Hepatocyte (in vitro differentiated cells): ENCODE results near the gene ZDHHC11B. TPM values are rescaled to one million over a fixed set of nuclear protein-coding genes. Genes with fewer than 3 reads are reported as not detected.
"Not testable (repeated sequence)": the region's sequence is repeated elsewhere in the genome, so short reads cannot be mapped to it uniquely, and the experiment has no call there.

Experiments used
- DNase-seq: peaks from one replicate; pipeline ENCODE4 v3.0.0-alpha.2; 2016; ENCODE audit warnings: low spot score
- H2AFZ ChIP-seq: fragments of 200-600 bp; sonication (generic); 2 replicates; pipeline ENCODE4 v1.6.0; 2016; ENCODE audit warnings: antibody characterized with exemption, mild to moderate bottlenecking
- H3K27ac ChIP-seq: fragments of 200-600 bp; sonication (generic); 2 replicates; pipeline ENCODE4 v1.5.1; 2016; ENCODE audit warnings: mild to moderate bottlenecking
- H3K27me3 ChIP-seq: fragments of 200-600 bp; sonication (generic); 2 replicates; pipeline ENCODE4 v1.6.1; 2016
- H3K36me3 ChIP-seq: fragments of 200-600 bp; sonication (generic); replicated peaks from 2 replicates; pipeline ENCODE4 v1.5.1; 2016; ENCODE audit warnings: low read depth; ENCODE audit not compliant: insufficient read depth
- H3K4me1 ChIP-seq: fragments of 200-600 bp; sonication (generic); 2 replicates; pipeline ENCODE4 v1.5.1; 2016; ENCODE audit warnings: mild to moderate bottlenecking, moderate library complexity; ENCODE audit not compliant: insufficient read depth
- H3K4me2 ChIP-seq: fragments of 200-600 bp; sonication (generic); 2 replicates; pipeline ENCODE4 v1.6.0; 2016
- H3K4me3 ChIP-seq: fragments of 200-600 bp; sonication (generic); 2 replicates; pipeline ENCODE4 v1.5.1; 2016; ENCODE audit warnings: mild to moderate bottlenecking
- H3K79me2 ChIP-seq: fragments of 200-600 bp; sonication (generic); 2 replicates; pipeline ENCODE4 v1.6.0; 2017; ENCODE audit warnings: mild to moderate bottlenecking
- H3K9me2 ChIP-seq: fragments of 200-600 bp; sonication (generic); replicated peaks from 2 replicates; pipeline ENCODE4 v1.6.0; 2017; ENCODE audit warnings: mild to moderate bottlenecking; ENCODE audit not compliant: insufficient read depth
- H3K9me3 ChIP-seq: fragments of 200-600 bp; sonication (generic); 2 replicates; pipeline ENCODE4 v1.5.1; 2016; ENCODE audit warnings: low read depth, mild to moderate bottlenecking
- H4K20me1 ChIP-seq: fragments of 200-600 bp; sonication (generic); 2 replicates; pipeline ENCODE4 v1.6.0; 2016; ENCODE audit warnings: mild to moderate bottlenecking; ENCODE audit not compliant: insufficient read depth, poor library complexity, severe bottlenecking
- EZH2 ChIP-seq: fragments of 200-600 bp; sonication (generic); IDR thresholded peaks from 2 replicates; pipeline ENCODE4 v1.6.1; 2016; ENCODE audit warnings: antibody characterized with exemption, mild to moderate bottlenecking, borderline replicate concordance
- EZH2phosphoT487 ChIP-seq: fragments of 200-600 bp; sonication (generic); IDR thresholded peaks from one replicate; pipeline ENCODE4 v1.6.1; 2018; ENCODE audit warnings: antibody characterized with exemption, mild to moderate bottlenecking, low read depth, moderate library complexity; ENCODE audit not compliant: unreplicated experiment, severe bottlenecking
- WGBS: methylation state at CpG from one replicate; pipeline ENCODE4 v1.1.6; 2016; ENCODE audit warnings: low lambda C conversion rate; ENCODE audit errors: missing lambda C conversion rate; 5-methylcytosine and 5-hydroxymethylcytosine counted together
- polyA plus RNA-seq: library from polyadenylated mRNA; unstranded; fragments of >200 nt; fragmentation: Nextera tagmentation; extraction: Ambion mirVana; gene quantifications from 2 replicates; pipeline ENCODE4 v1.2.1, GENCODE V29; 2016
- total RNA-seq: library from RNA; depleted of rRNA; stranded (reverse); fragments of >200 nt; gene quantifications from 2 replicates; pipeline ENCODE4 v1.2.3, GENCODE V29; 2014
- TF ChIP-seq, protein P1 (sequence below): fragments of 200-600 bp; sonication (generic); IDR thresholded peaks from 2 replicates; pipeline ENCODE4 v1.5.1; 2016; ENCODE audit warnings: antibody characterized with exemption, mild to moderate bottlenecking; ENCODE audit not compliant: poor library complexity

The ZDHHC11B gene
- total and polyA plus RNA-seq, 2 experiments from 2014 or later, result 0.83 to 1.3 TPM

DNA sequence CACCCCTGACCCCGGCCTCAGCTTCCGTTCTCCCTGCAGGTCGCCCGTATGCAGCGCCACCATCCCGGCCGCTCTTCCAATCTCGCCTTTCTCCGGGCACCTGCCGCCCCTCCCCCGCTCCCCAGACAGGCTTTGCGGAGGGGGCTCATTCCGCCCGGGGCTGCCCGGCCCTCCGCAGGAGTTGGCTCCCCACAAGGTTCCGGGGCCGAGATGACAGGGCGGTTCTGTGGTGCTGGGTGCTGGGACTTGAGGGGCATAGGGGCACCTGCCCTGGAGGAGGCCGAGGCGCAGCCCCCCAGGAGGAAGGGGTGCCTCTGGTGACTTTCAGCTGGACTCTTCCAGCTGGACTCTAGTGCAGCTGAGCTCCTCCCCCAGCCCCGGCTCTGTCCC lies 90.5 kb downstream of the ZDHHC11B start:
- not testable (repeated sequence) for H4K20me1 ChIP-seq, DNase-seq, H3K9me3 ChIP-seq, H3K27me3 ChIP-seq, H3K9me2 ChIP-seq, H3K27ac ChIP-seq, H3K4me3 ChIP-seq, H3K79me2 ChIP-seq, H3K4me1 ChIP-seq, H2AFZ ChIP-seq, H3K36me3 ChIP-seq
- H3K4me2 ChIP-seq, result peak overlapping the region; percentile 84
- 0% methylated on average over 8 of the region's 22 CpGs for WGBS

DNA sequence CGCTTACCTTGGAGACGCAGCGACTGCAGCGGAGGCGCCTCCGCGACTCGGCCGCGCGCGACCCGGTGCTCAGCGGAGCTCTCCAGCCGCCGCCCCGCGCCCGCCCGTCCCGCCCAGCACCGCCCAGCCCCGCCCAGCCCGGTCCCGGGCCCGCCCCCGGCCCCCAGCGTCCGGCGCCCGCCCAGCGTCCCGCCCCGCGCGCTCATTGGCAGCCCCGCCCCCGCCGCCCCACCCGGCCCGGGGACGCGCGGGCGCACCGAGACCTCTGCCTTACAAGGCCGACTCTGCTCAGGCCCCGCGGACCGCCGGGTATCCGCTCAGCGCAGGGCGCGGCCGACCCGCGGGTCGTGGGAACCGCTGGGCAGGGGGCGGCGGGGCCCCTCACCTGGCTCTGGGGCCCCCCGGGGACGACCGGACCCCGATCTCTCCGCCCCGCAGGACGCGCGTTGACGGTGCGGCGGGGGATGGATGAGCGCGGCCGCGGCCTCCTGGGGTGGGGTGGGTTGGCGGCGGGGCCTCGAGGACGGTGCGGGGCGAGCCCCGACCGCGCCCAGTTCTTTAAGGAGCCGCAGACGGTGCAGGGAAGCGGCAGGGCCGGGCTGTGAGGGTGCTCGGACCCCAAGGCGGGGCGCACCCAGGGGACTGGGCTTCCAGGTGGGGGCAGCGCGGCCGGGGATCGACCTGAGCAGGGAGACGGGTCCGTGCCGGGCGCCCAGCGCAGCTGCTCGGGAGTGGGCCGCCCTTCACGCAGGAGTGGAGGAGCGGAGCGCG lies 91.1 kb downstream of the ZDHHC11B start, which contains the start of gene TPPP:
TPPP (minus strand) TSS at position 82 of the 771 bp plus-strand sequence. CDS start 15,292 bp downstream, outside the sequence.
- not testable (repeated sequence) for H3K9me3 ChIP-seq, H2AFZ ChIP-seq, H4K20me1 ChIP-seq, H3K27ac ChIP-seq, H3K9me2 ChIP-seq, H3K79me2 ChIP-seq, H3K27me3 ChIP-seq, H3K4me1 ChIP-seq, H3K36me3 ChIP-seq
- Histone ChIP-seq H3K4me3 (peak within 1 kb of the TSS; percentile 30), H3K4me2 (peak within 1 kb of the TSS; percentile 84)
- DNase-seq, result peak; percentile 89
- WGBS, result no CpG with 5 or more reads among the region's 109 CpGs

DNA sequence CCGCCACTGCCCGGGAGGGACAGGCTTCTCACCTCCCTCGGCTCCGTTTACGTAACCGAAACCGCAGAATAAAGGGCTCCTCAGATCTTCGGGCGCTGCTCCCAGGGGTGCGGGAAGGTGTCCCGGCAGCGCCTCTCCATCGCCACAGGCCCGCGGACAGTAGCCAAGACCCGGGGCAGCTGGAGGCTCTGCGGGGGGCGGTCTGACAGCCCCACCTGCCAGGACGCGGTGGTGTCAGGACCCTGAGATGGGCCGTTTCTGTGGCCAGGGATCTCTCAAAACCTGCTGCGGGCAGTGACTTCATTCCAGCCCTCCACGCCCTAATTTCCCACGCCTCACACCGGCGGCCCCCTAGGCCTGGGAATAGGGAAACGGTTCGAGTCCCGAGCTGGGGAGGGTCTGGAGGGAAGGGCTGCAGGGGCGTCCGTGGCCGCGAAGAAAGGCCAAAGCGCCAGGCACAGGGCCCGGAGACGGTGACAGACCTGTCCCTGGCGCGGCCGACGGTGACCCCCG lies 91.9 kb downstream of the ZDHHC11B start:
- not testable (repeated sequence) for H2AFZ ChIP-seq, H3K4me1 ChIP-seq, H3K79me2 ChIP-seq, H3K9me2 ChIP-seq, H3K4me3 ChIP-seq, DNase-seq, H3K9me3 ChIP-seq, H4K20me1 ChIP-seq, H3K36me3 ChIP-seq, H3K27ac ChIP-seq, H3K27me3 ChIP-seq
- H3K4me2 ChIP-seq, result peak overlapping the region; percentile 84
- 7% methylated on average over 23 of the region's 41 CpGs for WGBS

DNA sequence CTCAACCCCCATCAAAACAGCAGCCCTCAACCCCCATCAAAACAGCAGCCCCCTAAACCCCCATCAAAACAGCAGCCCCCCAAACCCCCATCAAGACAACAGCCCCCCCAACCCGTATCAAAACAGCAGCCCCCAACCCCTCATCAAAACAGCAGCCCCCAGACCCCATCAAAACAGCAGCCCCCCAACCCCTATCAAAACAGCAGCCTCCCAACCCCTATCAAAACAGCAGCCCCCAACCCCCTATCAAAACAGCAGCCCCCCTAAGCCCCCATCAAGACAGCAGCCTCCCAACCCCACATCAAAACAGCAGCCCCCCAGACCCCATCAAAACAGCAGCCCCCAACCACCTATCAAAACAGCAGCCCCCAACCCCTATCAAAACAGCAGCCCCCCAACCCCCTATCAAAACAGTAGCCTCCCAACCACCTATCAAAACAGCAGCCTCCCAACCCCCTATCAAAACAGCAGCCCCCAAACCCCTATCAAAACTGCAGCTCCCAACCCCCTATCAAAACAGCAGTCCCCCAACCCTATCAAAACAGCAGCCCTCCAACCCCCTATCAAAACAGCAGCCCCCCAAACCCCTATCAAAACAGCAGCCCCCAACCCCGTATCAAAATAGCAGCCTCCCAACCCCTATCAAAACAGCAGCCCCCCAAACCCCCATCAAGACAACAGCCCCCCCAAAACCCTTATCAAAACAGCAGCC lies 92.6 kb downstream of the ZDHHC11B start:
- WGBS, result no CpG with 5 or more reads among the region's 2 CpGs
- no peak for DNase-seq
- Histone ChIP-seq H3K4me3 (no peak overlapping the region), H3K4me1 (no peaks in the 10 kb centered on the region), H3K79me2 (no peaks in the 10 kb centered on the region), H3K27ac (no peak overlapping the region), H3K9me3 (no peaks in the 10 kb centered on the region), H3K9me2 (no peaks in the 10 kb centered on the region), H3K27me3 (no peaks in the 10 kb centered on the region), H4K20me1 (no peaks in the 10 kb centered on the region), H3K36me3 (no peaks in the 10 kb centered on the region), H3K4me2 (peak overlapping the region; percentile 84), H2AFZ (no peak overlapping the region)
- TF ChIP-seq EZH2phosphoT487 (no peak), EZH2 (no peak)
- TF ChIP-seq, protein P1, sequence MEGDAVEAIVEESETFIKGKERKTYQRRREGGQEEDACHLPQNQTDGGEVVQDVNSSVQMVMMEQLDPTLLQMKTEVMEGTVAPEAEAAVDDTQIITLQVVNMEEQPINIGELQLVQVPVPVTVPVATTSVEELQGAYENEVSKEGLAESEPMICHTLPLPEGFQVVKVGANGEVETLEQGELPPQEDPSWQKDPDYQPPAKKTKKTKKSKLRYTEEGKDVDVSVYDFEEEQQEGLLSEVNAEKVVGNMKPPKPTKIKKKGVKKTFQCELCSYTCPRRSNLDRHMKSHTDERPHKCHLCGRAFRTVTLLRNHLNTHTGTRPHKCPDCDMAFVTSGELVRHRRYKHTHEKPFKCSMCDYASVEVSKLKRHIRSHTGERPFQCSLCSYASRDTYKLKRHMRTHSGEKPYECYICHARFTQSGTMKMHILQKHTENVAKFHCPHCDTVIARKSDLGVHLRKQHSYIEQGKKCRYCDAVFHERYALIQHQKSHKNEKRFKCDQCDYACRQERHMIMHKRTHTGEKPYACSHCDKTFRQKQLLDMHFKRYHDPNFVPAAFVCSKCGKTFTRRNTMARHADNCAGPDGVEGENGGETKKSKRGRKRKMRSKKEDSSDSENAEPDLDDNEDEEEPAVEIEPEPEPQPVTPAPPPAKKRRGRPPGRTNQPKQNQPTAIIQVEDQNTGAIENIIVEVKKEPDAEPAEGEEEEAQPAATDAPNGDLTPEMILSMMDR, result no peak

DNA sequence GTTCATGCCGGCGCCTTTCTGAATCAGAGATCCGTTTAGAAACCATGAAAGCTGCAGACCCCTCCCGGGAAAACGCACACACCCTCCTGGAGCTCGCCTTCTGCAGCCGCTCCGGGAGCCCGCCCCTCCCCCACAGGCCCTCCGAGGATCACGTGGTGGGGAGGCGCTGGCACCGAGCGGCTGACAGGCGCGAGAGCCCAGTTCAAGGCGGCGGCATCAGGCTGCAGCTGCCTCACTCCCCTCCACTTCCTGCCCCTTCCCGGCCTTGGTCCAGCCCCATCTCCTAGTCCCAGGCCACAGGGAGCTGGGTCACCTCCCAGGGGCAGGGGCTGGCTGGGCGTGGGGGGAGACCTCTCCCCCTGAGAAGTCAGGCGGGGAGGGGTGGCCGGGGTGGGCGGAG lies 93.5 kb downstream of the ZDHHC11B start:
- H4K20me1 ChIP-seq, result not testable (repeated sequence)

DNA sequence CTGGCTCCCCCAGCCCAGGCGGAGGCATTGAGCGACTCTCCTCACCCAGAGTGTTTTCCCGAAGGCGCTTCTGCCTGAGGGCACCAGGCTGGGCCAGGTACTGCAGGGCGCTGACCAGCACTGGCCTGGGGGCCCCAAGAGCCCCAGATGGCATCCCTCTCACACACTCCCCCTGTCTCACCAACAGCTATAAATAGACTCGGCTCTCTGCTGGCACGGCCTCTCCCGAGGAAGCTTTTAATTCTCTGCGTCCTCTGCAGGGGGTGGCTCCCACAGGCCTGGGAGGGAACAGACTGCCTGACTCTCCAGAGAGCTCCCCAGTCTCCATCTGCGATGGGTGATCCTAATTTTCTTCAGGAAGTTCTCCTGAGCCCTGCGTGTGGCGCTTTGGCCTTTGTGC lies 94.2 kb downstream of the ZDHHC11B start:
- not testable (repeated sequence) for H3K4me3 ChIP-seq, H2AFZ ChIP-seq, H3K27ac ChIP-seq, H3K79me2 ChIP-seq, H3K36me3 ChIP-seq, H3K27me3 ChIP-seq, H4K20me1 ChIP-seq, DNase-seq, H3K9me3 ChIP-seq, H3K4me1 ChIP-seq, H3K9me2 ChIP-seq, H3K4me2 ChIP-seq
- WGBS, result no CpG with 5 or more reads among the region's 12 CpGs

More for the DNA sequence above, 93.5 kb downstream of the ZDHHC11B start:
- H3K9me3 ChIP-seq, H3K79me2 ChIP-seq, H3K27me3 ChIP-seq, H3K27ac ChIP-seq, H3K4me3 ChIP-seq, H3K36me3 ChIP-seq, H3K4me2 ChIP-seq, H3K4me1 ChIP-seq, DNase-seq, H2AFZ ChIP-seq, H3K9me2 ChIP-seq: not testable (repeated sequence)
- 17% methylated on average over 5 of the region's 23 CpGs for WGBS

DNA sequence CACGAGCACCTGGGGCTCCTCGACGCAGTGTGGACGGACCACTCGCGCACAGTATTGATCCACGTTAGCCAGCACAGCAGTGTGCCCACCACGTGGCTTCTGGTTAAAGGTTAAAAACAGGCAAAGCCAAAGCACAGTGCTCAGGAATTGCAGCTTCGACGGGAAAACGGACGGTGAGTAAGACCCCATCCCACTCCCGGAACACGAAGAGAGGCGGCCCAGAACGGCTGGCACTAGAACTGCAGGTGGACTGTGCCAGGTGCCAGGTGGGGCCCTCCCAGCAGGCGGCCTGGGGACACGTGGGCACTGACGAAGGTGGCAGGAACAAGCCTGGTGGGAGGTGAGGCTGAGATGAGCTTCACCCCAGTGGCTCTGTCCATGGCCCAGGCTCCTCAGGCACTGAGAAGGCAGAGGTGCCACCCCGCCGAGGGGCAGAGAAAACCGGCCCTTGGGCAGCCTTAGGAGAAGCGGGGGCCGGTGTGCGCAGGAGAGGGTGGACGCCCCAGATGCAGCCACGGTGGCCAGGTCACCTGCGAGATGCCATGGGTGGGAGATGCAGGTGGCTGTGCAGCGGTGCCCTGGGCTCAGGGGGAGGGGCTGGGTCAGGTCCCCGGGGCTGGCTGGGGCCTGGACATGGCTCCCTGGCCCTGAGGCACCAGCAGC lies 96.0 kb downstream of the ZDHHC11B start:
- H3K4me2 ChIP-seq, H3K4me3 ChIP-seq, H3K9me2 ChIP-seq, DNase-seq, H3K36me3 ChIP-seq, H3K9me3 ChIP-seq, H2AFZ ChIP-seq, H3K27me3 ChIP-seq, H3K27ac ChIP-seq, H3K4me1 ChIP-seq, H3K79me2 ChIP-seq, H4K20me1 ChIP-seq: not testable (repeated sequence)
- WGBS, result 93% methylated on average over 17 of the region's 30 CpGs
